GM18909 (cell line): Measurements from ENCODE around the gene BMERB1.
"Not testable (repeated sequence)": the region's sequence is repeated elsewhere in the genome, so short reads cannot be mapped to it uniquely, and the experiment has no call there.

Experiments used
- ATAC-seq: cut with Tn5 transposase; IDR thresholded peaks from one replicate; pipeline ENCODE4 v1.9.1; 2021; ENCODE audit warnings: mild to moderate bottlenecking; ENCODE audit not compliant: unreplicated experiment, poor library complexity

The BMERB1 gene

DNA sequence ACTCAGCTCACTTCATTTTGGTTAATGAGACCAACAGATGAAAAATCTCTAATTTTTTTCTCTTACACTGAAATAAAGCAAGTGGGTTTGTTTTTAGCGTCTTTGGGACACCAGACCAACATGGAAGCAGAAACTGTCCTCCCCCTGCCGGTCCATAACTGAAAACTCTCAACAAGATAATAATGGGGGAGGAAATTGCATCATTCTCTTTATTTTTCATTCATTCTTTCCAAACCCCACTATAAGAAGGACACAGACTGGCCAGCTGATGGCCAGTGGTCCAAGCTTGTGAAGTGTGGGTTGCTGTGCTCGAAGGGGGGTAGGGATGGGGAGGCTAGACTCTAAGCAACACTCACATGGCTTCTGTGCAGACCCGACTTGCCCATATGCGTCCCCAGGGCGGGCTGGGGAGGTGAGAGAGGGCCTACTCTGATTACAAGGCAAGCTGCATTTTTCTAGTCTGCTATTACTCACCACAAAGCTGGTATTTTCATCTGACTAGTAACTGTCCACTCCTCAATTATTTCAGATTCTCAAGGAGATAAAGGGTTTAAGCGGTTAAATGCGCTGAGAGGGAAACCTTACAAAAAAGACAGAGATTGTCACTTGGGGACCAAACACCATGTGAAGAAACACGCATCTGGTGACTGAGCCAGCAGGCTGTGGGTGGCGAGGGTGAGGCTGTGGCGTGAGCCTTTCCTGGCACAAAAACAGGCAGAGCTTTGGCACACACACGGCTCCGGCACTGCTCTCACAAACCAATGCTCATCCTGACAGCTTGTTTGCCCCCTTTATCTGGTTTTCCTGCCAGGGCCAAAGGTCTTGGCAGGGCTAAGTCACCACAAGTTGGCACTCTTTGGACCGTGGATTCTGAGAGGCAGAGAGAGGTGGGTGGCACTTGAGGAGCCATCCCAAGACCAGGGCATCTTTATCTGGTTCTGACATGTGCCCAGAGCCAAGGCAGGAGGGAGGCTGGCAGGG, 170.4 kb downstream of the BMERB1 start:
- no peak for ATAC-seq

DNA sequence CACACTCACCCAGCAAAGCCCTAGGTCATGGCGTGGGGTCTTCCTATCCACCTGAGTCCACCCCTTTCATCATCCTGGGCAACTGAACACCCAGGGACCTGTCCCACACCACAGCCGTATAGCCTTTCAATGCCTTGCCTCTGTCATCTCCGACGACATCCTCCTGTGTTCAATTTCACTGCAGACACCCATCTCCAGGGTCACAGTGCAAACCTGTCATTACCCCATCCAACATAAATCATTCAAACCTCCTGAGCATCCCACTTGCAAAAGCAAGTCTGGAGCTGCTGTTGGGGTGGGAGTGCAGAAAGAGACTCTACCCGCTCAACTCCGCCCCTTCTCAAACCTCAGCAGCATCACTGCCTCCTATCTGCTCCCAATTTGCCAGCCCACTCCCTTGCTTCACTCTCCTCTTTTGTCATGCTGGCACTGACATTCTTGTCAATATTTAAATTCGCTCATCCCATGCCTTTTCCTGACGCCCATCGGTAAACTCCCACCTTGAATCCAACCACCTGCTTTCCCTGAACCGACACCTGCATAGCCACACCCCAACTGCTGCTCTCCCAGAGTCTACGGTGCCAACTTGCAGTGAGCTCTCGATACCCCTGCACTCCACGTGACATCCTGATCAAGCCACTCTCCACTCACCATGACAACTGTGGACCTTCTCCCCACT, 171.6 kb downstream of the BMERB1 start:
- ATAC-seq, result no peak

DNA sequence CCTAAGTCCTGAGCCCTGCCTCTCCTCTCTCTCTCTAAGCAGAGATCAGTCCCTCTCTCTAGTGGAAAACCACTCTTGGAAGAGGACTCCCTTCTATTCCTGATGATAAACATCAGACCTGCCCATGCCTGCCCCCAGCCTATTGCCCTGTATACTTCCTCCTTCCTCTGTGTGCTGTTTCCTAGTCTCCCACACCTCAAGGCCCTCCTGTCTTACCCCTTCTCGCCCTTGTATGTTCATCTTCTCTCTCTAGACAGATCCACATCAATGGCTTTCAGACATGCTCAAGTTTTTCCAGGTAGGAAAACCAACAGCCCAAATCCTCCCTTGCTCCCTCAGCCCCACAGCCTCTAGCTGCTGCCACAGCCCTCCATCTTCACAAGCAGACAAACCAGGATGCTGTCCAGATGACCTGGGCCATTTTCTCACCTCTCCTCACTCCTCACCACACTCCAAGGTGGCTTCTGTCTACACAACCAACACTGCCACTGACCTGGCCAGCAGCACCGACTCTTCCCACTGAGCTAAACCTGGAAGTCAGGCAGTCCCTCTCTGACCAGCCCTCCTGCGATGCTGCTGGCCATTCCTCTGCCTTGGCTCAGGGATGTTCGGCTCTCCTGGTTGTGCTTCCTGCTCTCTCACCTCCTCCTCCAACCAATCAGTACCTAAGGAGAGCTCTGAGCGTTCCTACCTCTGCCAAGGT, 172.3 kb downstream of the BMERB1 start:
- no peak for ATAC-seq

DNA sequence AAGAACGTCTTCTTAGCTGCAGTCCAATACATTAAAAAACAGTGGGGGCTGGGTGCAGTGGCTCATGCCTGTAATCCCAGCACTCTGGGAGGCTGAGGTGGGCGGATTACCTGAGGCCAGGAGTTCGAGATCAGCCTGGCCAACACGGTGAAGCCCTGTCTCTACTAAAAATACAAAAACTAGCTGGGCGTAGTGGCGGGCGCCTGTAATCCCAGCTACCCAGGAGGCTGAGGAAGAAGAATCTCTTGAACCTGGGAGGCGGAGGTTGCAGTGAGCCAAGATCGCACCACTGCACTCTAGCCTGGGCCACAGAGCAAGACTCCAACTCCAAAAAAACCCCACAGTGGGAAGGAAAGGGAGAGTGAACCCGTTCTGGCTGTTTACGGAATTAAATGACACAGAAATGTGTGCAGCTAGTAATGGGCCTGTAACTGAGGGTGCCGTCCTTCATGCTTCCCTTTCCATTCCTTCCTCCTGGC, 172.9 kb downstream of the BMERB1 start:
- not testable (repeated sequence) for ATAC-seq

DNA sequence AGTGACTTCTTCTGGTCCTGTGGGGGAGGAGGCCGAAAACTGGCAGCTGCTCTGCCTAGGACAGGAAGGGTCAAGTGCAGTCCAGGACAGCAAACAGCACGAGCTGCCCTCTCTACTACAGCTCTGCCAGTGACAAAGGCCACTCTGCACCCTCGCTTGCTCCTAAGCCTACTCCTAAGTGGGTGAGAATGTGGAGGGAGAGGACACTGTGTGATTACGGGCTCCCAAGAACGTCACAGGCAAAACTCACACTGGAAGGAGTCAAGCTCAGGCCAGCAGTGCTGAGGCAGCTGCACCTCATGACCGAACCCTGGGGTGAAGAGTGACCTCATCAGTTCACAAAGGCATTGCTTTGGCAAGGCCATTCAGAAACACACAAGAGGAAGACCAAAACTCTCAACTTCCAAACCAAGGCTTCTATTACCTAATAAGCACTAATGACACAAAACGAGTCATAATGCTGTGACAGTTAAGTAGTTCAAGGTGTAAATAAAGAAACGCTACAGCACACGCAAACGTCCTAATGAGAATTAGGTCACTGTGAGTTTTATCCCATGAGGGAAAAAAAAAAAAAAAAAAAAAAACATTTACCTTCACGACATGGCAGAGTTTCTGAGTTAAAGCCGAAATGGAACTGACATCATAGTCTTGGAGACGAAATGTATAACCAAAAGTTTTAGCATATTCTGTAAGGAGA, 173.5 kb downstream of the BMERB1 start:
- no peak for ATAC-seq

DNA sequence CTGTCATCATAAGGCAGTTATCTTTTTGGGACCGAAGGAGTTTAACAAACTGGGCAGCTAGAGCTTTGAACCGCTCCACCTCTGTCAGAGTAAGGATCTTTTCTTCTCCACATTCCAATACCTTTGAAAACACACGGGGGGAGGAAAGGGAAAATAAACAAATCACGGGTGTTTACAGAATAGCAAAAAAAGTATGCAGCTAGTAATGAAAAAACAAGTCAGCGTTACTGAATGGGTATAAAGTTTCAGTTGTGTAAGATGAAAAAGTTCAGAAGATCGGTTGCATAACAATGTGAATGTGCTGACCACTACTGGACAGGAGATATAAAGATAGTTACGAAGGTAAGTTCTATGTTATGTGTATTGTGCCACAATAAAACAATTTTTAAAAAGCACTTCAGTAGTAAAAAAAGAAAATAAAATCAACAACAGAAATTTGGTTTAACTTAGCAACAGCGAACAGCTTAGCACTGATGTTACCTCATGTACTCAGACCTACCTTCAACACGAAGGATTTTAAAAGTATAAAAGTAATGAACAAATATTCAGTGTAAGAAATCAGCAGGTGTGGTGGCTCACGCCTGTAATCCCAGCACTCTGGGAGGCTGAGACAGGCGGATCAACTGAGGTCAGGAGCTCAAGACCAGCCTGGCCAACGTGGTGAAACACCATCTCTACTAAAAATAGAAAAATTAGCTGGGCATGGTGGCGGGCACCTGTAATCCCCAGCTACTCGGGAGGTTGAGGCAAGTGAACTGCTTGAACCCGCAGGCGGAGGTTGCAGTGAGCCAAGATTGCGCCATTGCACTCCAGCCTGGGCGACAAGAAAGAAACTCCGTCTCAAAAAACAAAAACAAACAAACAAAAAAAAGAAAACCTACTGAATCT, 174.3 kb downstream of the BMERB1 start:
- ATAC-seq, result no peak

DNA sequence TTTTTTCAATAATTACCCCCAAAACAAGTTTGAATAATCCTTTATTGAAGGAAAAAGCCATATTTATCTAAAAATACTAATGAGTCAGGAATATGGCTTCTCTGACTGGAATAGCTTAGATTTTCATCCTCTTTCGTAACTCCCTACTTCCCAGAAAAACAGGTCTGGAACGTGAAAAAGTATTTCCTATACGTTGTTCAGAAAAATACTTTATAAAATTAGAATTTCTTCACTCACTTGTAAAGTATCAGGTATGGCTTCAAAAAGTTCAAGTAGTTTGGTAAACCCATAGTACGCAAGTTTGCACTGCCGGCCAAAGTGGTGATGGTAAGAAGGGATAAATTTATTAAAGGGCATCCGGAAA, 174.9 kb downstream of the BMERB1 start:
- no peak for ATAC-seq

DNA sequence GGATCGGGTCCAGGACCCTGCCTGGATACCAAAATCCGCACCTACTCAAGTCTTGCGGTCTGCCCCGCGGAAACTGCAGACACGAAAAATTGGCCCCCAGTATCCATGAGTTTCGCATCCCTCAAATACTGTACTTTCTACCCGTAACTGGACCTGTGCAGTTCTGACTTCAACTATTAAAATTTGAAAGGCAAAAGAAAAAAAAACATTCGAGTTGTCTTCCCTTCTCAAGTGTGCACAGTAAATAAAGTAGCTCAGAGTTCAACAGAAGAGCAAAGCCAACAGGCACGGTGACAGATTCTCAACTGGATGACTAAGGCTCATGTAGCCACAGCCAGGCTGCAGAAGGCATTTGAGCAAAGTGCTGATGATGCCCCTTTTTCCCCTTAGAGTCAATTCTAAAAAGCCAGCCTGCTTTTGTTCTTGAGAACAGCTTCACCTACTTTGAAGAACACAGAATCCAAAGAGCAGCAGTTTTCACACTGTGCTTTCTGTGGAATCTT, 176.0 kb downstream of the BMERB1 start:
- no peak for ATAC-seq

DNA sequence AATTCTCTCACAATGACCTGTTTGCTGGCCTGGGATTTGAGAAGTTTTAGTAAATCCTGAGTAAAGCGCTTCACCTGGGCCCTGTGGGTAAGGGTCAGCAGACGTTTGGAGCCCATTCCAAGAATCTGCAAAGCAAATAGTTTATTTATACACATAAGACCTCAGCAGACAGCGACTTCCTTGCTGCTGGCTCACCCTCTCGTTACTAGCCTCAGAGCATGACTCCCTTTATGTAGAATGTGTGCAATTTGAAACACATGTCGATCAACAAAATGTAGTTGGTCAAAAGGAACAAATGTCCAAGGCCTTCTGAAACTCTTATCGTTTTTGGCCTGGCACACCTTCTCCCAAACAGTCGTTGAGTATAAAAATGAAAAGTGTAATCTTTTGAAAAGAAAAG, 177.2 kb downstream of the BMERB1 start:
- ATAC-seq, result no peak

DNA sequence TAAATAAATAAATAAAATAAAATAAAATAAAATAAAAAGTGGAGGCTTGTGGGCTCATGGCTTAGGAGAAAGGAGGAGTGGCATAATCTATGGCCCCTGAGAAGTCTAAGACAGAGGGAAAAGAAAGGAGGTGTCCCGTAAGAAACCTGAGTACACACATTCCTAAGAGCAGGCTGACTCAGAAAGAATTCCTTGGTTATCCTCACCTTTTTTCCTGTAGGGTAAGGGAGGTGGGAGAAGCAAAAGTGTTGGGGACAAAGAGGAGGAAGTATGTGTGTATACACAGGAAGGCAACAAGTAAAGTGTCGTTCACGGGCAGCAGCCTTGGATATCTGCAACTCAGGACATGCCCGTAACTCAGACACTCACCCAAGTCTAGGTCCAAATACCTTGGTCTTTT, 179.3 kb downstream of the BMERB1 start:
- no peak for ATAC-seq

DNA sequence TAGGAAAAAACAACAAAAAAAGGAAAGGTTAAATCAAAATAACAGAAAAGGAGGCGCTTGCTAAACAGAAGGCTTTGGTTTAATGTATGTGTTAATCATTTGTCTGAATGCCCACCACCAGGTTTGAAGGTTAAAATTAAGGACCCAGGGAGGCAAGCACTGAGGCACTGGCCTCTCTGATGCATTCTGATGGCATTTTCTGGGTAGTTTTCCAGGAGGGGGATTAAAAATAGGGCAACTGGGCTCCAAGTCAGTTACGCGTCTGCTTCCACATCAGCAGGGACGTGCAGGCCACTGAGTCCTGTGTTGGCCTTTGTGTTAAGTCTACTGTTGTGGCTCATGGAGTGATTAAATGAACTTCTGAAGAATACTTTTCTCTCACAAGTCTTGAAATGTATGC, 181.6 kb downstream of the BMERB1 start:
- ATAC-seq, result no peak

DNA sequence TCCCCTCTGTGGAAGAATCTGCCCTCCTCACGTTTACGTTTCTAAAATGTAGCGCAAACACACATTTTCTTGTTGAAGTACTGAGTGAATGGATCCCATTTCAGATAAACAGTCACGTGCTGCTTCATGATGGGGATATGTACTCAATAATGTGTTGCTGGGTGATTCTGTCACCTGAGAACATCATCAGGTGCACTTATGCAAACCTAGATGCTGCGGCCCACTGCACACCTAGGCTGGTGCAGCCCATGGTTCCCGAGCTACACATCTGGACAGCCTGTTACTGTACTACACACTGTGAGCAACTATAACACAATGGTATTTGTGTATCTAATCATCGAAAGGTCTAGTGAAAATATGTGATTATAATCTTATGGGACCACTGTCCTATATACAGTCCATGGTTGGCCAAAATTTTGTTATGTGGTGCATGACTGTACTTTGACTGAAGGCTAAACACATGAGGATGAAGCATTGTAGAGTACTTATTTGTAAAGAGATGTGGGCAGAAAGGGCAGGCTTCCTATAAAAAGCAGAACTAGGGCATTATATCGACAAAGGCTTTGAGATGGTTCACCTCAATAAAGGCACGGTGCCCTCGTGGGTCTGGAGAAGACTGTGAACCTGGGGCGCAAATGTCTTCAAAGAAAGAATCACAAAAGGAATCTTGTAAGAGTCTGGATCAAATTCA, 182.2 kb downstream of the BMERB1 start:
- ATAC-seq, result no peak

DNA sequence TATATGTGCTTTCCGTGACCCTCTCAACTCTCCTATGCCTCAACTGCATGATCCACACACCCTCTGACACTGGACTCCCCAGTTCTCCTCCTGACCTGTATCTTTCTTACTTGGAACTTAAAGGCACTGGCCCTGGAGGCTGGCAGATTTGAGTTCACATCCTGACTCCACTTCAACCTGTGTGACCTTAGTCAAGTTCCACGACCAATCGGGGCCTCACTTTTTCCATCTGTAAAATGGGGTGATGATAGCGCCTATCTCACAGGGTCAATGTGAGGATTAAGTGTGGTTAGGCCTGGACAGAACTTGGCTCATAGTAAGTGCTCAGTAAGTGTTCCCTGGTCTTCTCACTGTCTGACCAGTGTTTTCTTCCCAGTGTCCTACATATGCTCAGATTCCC, 183.5 kb downstream of the BMERB1 start:
- ATAC-seq, result no peak

DNA sequence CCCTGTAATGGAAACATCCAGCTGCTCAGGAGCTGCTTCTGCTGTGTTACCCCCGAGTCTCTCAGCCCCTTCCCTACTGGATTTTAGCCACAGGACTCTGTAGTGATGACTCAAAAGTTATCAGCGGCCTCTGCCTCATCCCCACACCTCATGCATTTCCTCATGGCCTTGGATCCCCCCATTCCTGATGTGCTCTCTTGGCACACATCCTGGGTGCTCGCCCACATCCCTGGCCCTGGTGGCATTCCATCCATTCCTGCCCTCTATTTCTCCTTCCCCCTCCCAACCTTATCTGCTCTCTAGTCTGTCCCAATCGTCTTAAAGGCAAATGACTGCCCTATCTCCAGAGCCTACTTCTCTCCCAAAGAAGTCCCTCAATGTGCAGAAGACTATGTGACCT, 184.0 kb downstream of the BMERB1 start:
- ATAC-seq, result no peak

DNA sequence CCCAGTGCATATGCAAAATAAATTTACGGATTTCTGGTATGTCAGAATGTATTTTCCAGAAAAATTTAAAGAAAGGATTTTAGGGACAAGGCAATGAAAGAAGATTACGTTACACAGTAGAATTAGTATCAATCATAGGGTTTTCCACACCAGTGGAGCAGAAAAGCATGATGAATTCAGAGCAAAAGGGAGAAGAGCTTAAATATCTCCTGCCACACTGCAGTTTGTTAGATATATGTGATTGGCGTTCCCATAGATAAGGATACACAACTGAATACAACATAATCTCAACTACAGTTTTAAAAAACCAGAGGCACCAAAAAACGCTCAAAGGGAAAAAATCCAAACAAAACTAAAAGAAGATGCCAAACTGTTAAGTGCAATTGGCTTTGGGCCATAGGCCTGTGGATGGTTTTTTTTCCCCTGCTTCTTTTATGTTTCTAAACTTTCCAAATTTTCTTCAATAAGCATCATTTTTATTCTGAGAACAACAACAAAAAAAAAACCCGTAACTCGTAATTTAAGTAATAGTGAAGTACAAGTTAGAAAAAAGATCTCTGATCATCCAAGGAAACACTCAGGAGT, 186.3 kb downstream of the BMERB1 start:
- ATAC-seq, result no peak

DNA sequence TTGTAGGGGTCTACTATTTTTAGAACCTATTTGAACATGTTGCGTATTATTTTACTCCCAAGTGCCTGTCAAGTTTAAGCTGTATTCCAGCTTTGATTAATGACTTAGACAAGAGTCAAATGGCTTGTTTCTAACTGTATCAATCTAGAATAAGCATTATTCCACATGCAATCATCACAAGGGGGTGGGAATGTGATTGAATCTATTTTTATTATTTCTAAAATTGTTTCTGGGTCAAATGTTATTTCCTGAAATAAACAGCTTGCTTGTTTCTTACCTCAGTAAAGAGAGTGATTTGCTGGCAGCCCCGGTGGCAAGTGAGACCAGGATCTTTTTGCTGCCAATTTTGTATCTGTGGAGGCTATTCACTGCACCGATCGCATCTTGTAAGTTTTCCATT, 187.1 kb downstream of the BMERB1 start:
- no peak for ATAC-seq

DNA sequence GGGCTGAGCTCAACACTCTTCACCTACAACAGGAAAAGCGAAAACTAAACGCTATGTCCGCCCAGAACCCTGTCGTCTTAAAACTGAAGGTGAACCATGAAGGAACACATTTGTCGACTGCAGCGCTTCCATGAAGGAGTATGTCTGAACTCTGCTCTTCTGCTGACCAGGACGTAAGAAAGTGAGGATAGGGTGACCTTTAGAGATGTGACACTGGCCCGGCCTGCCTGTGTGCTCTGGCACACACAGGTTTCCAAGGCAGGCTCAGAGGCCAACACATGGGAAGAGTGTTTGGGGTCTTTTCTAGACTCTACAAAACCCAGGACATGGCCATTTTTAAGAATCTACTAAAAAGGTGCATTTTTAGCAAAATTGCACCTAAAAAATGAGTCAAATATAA, 187.5 kb downstream of the BMERB1 start:
- ATAC-seq, result no peak

DNA sequence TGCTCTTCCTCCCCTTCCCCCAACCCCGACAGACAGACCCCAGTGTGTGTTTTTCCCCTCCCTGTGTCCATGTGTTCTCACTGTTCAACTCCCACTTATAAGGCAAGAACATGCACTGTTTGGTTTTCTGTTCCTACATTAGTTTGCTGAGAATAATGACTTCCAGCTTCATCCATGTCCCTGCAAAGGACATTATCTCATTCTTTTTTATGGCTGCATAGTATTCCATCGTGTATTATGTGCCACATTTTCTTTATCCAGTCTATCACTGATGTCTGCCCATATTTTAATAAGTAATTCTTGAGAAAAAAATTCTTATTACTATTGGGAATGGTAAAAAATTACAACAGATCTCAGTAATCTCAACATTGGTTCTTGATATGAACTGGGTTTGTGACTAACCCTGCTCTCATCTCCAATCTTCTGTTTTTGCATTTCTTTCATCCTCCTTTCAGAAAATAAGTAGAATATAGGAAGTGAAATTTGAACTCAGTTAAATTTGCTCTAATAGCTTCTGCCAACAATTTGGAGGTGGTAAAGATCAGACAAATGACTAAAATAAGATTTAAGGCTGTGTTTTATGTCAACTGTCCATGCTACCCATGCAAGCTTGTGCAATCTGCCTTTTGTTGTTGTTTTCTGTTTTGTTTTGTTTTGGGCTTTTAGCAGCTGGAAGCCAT, 197.5 kb downstream of the BMERB1 start:
- no peak for ATAC-seq
